Nephron progenitor cell (in vitro differentiated cells): ENCODE data around the gene NRG3.

Source experiments
- DNase-seq: peaks from one replicate; pipeline ENCODE4 v3.0.0; 2021
- H3K27ac Mint-ChIP-seq: 2 replicates; pipeline ENCODE4 v1.8.0; 2021; ENCODE audit warnings: mild to moderate bottlenecking, moderate library complexity, mixed read lengths
- H3K27me3 Mint-ChIP-seq: 2 replicates; pipeline ENCODE4 v1.8.0; 2021; ENCODE audit warnings: mild to moderate bottlenecking, low read depth, mixed read lengths; ENCODE audit not compliant: poor library complexity
- H3K36me3 Mint-ChIP-seq: 2 replicates; pipeline ENCODE4 v1.8.0; 2021; ENCODE audit warnings: low read depth, mixed read lengths
- H3K4me1 Mint-ChIP-seq: 2 replicates; pipeline ENCODE4 v1.8.0; 2021; ENCODE audit warnings: mixed read lengths
- H3K4me3 Mint-ChIP-seq: 2 replicates; pipeline ENCODE4 v1.8.0; 2021; ENCODE audit warnings: mild to moderate bottlenecking, moderate library complexity, mixed read lengths
- H3K9me3 Mint-ChIP-seq: 2 replicates; pipeline ENCODE4 v1.8.0; 2021; ENCODE audit warnings: mild to moderate bottlenecking, moderate library complexity, mixed read lengths
- TF ChIP-seq, protein P1 (sequence below): fragments of 200-600 bp; sonication (generic); IDR thresholded peaks from 2 replicates; pipeline ENCODE4 v1.5.0; 2021; ENCODE audit warnings: antibody characterized with exemption

NRG3 gene

DNA sequence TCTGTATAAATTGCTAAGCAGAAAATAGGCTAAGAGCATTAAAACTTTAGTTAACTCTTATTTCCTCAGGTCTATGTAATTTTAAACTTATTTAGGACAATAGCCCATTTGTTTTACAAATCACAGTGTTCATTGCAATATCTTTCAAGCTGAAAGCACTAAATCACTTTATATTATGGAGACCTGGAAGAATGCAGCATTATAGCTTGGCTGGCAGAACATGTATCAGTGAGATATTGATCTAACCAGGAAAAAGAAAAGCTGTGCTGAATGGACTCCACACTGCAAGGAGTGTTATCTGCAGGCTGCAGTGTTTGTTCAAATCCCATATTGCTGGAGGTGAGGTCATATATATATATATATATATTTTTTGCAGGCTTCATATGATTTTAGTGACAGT is 517.5 kb downstream of the NRG3 start:
- Mint-ChIP-seq H3K27ac (no peak overlapping the region), H3K9me3 (no peaks in the 10 kb centered on the region), H3K27me3 (no peaks in the 10 kb centered on the region), H3K4me3 (no peak overlapping the region), H3K4me1 (peaks cover 12% of the 10 kb centered on the region), H3K36me3 (no peaks in the 10 kb centered on the region)
- TF ChIP-seq, protein P1, sequence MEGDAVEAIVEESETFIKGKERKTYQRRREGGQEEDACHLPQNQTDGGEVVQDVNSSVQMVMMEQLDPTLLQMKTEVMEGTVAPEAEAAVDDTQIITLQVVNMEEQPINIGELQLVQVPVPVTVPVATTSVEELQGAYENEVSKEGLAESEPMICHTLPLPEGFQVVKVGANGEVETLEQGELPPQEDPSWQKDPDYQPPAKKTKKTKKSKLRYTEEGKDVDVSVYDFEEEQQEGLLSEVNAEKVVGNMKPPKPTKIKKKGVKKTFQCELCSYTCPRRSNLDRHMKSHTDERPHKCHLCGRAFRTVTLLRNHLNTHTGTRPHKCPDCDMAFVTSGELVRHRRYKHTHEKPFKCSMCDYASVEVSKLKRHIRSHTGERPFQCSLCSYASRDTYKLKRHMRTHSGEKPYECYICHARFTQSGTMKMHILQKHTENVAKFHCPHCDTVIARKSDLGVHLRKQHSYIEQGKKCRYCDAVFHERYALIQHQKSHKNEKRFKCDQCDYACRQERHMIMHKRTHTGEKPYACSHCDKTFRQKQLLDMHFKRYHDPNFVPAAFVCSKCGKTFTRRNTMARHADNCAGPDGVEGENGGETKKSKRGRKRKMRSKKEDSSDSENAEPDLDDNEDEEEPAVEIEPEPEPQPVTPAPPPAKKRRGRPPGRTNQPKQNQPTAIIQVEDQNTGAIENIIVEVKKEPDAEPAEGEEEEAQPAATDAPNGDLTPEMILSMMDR = no peak
- DNase-seq = no peak

DNA sequence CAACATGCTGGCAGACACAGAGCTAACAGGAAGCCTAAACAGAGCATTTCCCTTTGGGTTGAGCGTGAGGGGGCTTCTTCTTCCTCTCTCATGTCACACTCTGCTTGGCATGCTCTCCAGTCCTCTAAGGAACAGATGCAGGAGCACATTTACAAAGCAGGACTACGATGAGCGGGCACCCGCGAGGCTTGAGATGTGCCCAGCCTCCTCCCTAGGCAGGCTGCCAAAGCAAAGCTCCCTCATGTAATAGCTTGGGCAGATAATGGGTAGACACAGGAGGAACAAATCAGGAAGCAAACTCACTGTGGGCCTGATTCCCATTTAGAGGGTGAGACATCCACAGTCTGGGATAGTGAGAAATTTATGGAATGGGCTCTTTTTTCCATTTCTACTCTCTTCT is 519.1 kb downstream of the NRG3 start:
- no peaks in the 10 kb centered on the region for H3K36me3 Mint-ChIP-seq
- peaks cover 22% of the 10 kb centered on the region for H3K4me1 Mint-ChIP-seq
- DNase-seq = no peak
- no peak overlapping the region for H3K4me3 Mint-ChIP-seq
- H3K9me3 Mint-ChIP-seq = no peaks in the 10 kb centered on the region
- H3K27ac Mint-ChIP-seq = no peak overlapping the region
- TF ChIP-seq, protein P1 = no peak
- no peaks in the 10 kb centered on the region for H3K27me3 Mint-ChIP-seq

DNA sequence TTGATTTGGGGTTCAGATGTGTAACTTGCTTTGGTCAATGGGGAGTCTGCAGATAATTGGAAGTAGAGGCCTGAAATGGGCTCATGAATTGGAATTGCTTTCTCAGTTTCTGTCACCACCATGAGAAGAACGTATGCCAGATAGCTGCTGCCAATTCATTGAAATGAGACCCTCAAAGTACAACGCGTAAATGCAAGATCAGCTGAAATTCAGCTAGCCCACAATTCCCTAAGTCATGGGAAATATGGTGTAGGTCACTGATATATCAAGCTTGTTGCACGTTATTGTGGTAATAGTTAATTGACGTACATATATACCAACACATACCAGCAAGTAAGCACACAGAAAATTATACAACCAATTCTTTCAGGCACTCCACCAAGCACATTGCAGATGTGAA is 520.0 kb downstream of the NRG3 start:
- Mint-ChIP-seq H3K36me3 (no peaks in the 10 kb centered on the region), H3K9me3 (no peaks in the 10 kb centered on the region), H3K4me1 (peaks cover 22% of the 10 kb centered on the region), H3K27me3 (no peaks in the 10 kb centered on the region), H3K4me3 (no peak overlapping the region), H3K27ac (no peak overlapping the region)
- TF ChIP-seq, protein P1 = no peak
- DNase-seq = no peak

DNA sequence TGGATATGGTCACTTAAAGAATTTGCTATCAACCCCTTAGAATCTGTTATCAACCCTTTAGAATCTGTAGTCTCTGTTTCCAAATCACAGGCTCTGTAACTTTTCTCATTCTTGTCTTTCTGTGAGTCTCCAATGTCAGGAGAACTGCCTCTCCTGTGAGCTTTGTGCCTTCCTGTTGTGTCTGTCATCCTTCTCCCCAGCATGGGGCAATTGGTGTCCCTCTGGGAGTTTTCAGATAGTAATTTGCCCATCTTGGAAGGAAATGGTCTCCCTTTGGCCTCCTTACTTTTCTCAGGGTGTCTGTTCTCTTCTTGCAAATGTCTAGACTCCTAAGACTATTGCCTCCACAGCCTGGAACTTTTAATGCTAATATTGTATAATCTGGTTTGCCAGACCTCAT is 521.9 kb downstream of the NRG3 start:
- Mint-ChIP-seq H3K4me1 (peaks cover 19% of the 10 kb centered on the region), H3K4me3 (no peak overlapping the region), H3K36me3 (no peaks in the 10 kb centered on the region), H3K9me3 (no peaks in the 10 kb centered on the region), H3K27ac (peak overlapping the region; percentile 93), H3K27me3 (no peaks in the 10 kb centered on the region)
- TF ChIP-seq, protein P1 = no peak
- no peak for DNase-seq

DNA sequence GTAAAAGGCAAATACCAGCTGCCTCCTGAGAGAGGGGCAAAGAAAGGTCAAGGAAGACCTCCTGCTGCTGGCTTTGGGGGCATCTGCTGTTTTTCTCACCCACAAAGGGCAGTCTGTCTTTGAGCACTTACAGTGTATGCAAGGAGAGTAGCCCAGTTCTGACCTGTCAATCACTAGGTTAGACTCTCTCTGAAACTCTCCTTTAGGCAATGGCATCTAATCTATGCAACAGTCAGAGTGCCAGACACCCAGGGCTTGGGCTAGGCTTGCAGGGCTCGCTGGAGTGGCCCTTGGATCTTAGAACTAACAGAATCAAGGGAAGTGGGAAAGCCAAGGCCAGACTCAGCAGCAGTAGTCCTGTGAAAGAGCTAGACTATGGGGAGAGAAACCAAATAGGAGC is 522.9 kb downstream of the NRG3 start:
- peak overlapping the region; percentile 76 for H3K27ac Mint-ChIP-seq
- no peaks in the 10 kb centered on the region for H3K36me3 Mint-ChIP-seq
- H3K27me3 Mint-ChIP-seq = no peaks in the 10 kb centered on the region
- H3K4me3 Mint-ChIP-seq = no peak overlapping the region
- TF ChIP-seq, protein P1 = no peak
- H3K4me1 Mint-ChIP-seq = peaks cover 19% of the 10 kb centered on the region
- DNase-seq = peak; percentile 1
- no peaks in the 10 kb centered on the region for H3K9me3 Mint-ChIP-seq

DNA sequence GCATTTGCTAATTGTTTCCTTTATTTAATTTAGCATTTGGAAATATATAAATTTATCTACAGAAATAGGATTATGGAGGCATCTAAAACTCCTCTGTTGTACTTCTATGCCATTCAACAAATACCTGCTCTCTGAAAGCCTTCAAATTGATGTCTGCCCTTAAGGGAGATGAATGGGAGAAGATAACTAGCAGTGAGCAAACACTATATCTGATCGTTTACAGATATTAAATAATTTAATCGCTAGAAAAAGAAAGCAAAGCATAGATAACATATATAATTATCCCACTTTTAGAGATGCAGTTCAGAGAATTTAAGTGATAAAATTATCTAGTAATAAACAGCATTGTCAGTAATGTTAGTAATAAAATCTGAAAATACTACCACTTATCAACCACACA is 524.9 kb downstream of the NRG3 start:
- Mint-ChIP-seq H3K27ac (no peak overlapping the region), H3K4me1 (peaks cover 19% of the 10 kb centered on the region), H3K9me3 (no peaks in the 10 kb centered on the region), H3K27me3 (peaks cover 1% of the 10 kb centered on the region), H3K4me3 (no peak overlapping the region), H3K36me3 (no peaks in the 10 kb centered on the region)
- no peak for DNase-seq
- TF ChIP-seq, protein P1 = no peak
